ENCODE data around the gene IGSF6.
"Not testable (repeated sequence)": the region's sequence is repeated elsewhere in the genome, so short reads cannot be mapped to it uniquely, and the experiment has no call there.

The IGSF6 gene

GRCh38 chr16:21610766-21611165 lies 41.6 kb downstream of the IGSF6 start:
- Histone ChIP-seq H3K79me1 (replicated peaks; ENCODE audit: low read length, poor library complexity, severe bottlenecking) (peaks cover 8% of the 10 kb centered on the region), H2BK15ac (ENCODE audit: low read depth, poor library complexity, severe bottlenecking) (no peak overlapping the region), H3K9ac (ENCODE audit: low read length) (peak overlapping the region; percentile 16), H2BK120ac (ENCODE audit: low read depth, low read length) (no peak overlapping the region), H3K23ac (ENCODE audit: low read length in 2 of 2) (no peak overlapping the region), H3K4me2 (ENCODE audit: low read length, poor library complexity, severe bottlenecking) (no peak overlapping the region), H3K4me1 (ENCODE audit: control insufficient read depth, insufficient read depth, low read depth, low read length) (peaks cover 6% of the 10 kb centered on the region), H3K18ac (ENCODE audit: low read depth in 1 of 2, low read length in 2 of 2) (no peak overlapping the region), H4K8ac (ENCODE audit: low read length) (no peak overlapping the region), H3K27me3 (ENCODE audit: control insufficient read depth in 1 of 2, insufficient read depth in 1 of 2, low read length in 2 of 2) (no peaks in the 10 kb centered on the region), H3K4ac (ENCODE audit: low read depth in 1 of 2, low read length in 2 of 2) (no peak overlapping the region), H2BK12ac (ENCODE audit: low read length in 2 of 2) (no peak overlapping the region), H3K4me3 (ENCODE audit: insufficient read depth in 1 of 2, low read depth in 1 of 2, low read length in 2 of 2) (no peak overlapping the region), H2AFZ (ENCODE audit: low read depth, low read length) (no peak overlapping the region), H2BK5ac (ENCODE audit: low read depth, low read length, poor library complexity, severe bottlenecking) (no peak overlapping the region), H3K36me3 (ENCODE audit: control insufficient read depth in 1 of 2, insufficient read depth in 2 of 2, low read depth in 1 of 2, low read length in 2 of 2) (peaks cover 0 to 20% of the 10 kb centered on the region in 2 experiments), H4K91ac (ENCODE audit: low read length) (no peak overlapping the region), H3K9me3 (ENCODE audit: control insufficient read depth, low read length) (no peaks in the 10 kb centered on the region), H2AK5ac (ENCODE audit: low read length, severe bottlenecking) (no peak overlapping the region), H3K27ac (ENCODE audit: low read length, poor library complexity, severe bottlenecking) (no peak overlapping the region), H3K14ac (ENCODE audit: low read length in 2 of 2) (no peak overlapping the region)
- DNase-seq = no peak
- WGBS = 67% methylated on average over 2 of the region's 2 CpGs

DNA sequence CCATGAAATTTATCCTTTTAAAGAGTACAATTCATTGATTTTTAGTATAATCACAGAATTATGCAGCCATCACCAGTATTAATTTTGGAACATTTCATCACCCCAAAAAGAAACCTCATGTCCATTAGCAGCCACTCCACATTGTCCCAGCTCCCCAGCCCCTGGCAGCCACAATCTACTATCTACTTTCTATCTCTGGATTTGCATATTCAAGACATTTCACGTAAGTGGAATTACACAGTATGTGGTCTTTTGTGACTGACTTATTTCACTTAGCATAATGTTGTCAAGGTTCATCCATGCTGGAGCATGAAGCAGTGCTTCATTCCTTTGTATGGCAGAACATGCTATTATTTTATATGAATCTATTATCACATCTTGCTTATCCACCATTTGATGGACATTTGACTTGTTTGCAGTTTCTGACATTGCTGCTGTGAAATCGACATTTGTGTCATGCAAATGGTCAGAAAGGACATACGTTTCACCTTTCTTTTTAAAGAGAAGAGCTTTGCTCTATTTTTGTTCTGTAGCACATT lies 42.3 kb downstream of the IGSF6 start:
- WGBS = 93% methylated on average over 3 of the region's 3 CpGs
- H2AK5ac ChIP-seq (ENCODE audit: low read length, severe bottlenecking) = no peak overlapping the region
- no peak for DNase-seq
- no peaks in the 10 kb centered on the region for H3K27me3 ChIP-seq (ENCODE audit: control insufficient read depth in 1 of 2, insufficient read depth in 1 of 2, low read length in 2 of 2)
- no peak overlapping the region for H3K4me3 ChIP-seq (ENCODE audit: insufficient read depth in 1 of 2, low read depth in 1 of 2, low read length in 2 of 2)
- H3K36me3 ChIP-seq (ENCODE audit: control insufficient read depth in 1 of 2, insufficient read depth in 2 of 2, low read depth in 1 of 2, low read length in 2 of 2) = peaks cover 0 to 15% of the 10 kb centered on the region in 2 experiments
- no peak overlapping the region for H2BK120ac ChIP-seq (ENCODE audit: low read depth, low read length)
- no peak overlapping the region for H3K9ac ChIP-seq (ENCODE audit: low read length)
- no peak overlapping the region for H4K8ac ChIP-seq (ENCODE audit: low read length)
- no peaks in the 10 kb centered on the region for H3K9me3 ChIP-seq (ENCODE audit: control insufficient read depth, low read length)
- H2AFZ ChIP-seq (ENCODE audit: low read depth, low read length) = no peak overlapping the region
- peak overlapping the region; percentile 21 for H3K27ac ChIP-seq (ENCODE audit: low read length, poor library complexity, severe bottlenecking)
- H3K4me2 ChIP-seq (ENCODE audit: low read length, poor library complexity, severe bottlenecking) = no peak overlapping the region
- no peak overlapping the region for H3K14ac ChIP-seq (ENCODE audit: low read length in 2 of 2)
- no peak overlapping the region for H2BK12ac ChIP-seq (ENCODE audit: low read length in 2 of 2)
- H3K79me1 ChIP-seq (replicated peaks; ENCODE audit: low read length, poor library complexity, severe bottlenecking) = peaks cover 5% of the 10 kb centered on the region
- H4K91ac ChIP-seq (ENCODE audit: low read length) = no peak overlapping the region
- H2BK5ac ChIP-seq (ENCODE audit: low read depth, low read length, poor library complexity, severe bottlenecking) = no peak overlapping the region
- H3K18ac ChIP-seq (ENCODE audit: low read depth in 1 of 2, low read length in 2 of 2) = no peak overlapping the region
- H3K23ac ChIP-seq (ENCODE audit: low read length in 2 of 2) = no peak overlapping the region
- no peak overlapping the region for H2BK15ac ChIP-seq (ENCODE audit: low read depth, poor library complexity, severe bottlenecking)
- peaks cover 10% of the 10 kb centered on the region for H3K4me1 ChIP-seq (ENCODE audit: control insufficient read depth, insufficient read depth, low read depth, low read length)
- H3K4ac ChIP-seq (ENCODE audit: low read depth in 1 of 2, low read length in 2 of 2) = no peak overlapping the region

DNA sequence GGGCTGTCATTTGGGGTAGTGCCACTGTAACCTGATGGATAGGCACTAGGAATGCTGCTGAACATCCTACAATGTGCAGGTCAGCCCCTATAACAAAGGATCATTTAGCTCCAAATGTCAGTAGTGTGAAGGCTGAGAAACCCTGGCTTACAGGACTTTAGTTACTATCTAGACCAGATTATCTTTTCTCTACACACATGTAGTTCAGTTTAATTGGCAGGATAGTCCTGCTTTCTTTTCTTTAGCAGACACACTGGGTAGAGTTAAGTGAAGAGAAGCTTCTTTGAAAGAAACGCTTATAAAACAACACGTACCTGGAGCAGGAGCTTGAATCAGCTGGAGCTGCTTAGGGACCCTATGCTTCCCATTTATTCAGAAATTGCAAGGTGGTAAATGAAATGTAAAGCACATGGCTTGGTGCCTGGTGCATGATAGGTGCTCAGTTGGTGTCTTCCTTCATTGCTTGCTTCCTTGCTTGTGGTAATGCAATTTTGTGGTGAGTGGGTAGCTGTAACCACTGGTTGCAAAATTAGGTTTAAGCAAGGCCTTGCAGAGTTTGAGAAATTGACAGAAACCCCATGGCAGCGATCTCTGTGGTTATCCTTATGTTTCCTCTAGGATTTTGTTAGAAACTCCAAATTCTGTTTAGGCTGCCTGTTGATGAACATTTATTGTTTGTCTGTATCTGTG lies 43.6 kb downstream of the IGSF6 start:
- Histone ChIP-seq H2AFZ (ENCODE audit: low read depth, low read length) (no peak overlapping the region), H2BK120ac (ENCODE audit: low read depth, low read length) (no peak overlapping the region), H2BK12ac (ENCODE audit: low read length in 2 of 2) (no peak overlapping the region), H3K4me3 (ENCODE audit: insufficient read depth in 1 of 2, low read depth in 1 of 2, low read length in 2 of 2) (no peak overlapping the region), H3K9ac (ENCODE audit: low read length) (no peak overlapping the region), H3K36me3 (ENCODE audit: control insufficient read depth in 1 of 2, insufficient read depth in 2 of 2, low read depth in 1 of 2, low read length in 2 of 2) (peaks cover 0 to 2% of the 10 kb centered on the region in 2 experiments), H3K14ac (ENCODE audit: low read length in 2 of 2) (no peak overlapping the region), H3K4ac (ENCODE audit: low read depth in 1 of 2, low read length in 2 of 2) (no peak overlapping the region), H3K18ac (ENCODE audit: low read depth in 1 of 2, low read length in 2 of 2) (no peak overlapping the region), H3K23ac (ENCODE audit: low read length in 2 of 2) (no peak overlapping the region), H3K9me3 (ENCODE audit: control insufficient read depth, low read length) (no peaks in the 10 kb centered on the region), H3K27ac (ENCODE audit: low read length, poor library complexity, severe bottlenecking) (no peak overlapping the region), H3K27me3 (ENCODE audit: control insufficient read depth in 1 of 2, insufficient read depth in 1 of 2, low read length in 2 of 2) (no peaks in the 10 kb centered on the region), H3K4me2 (ENCODE audit: low read length, poor library complexity, severe bottlenecking) (no peak overlapping the region), H3K79me1 (replicated peaks; ENCODE audit: low read length, poor library complexity, severe bottlenecking) (peaks cover 5% of the 10 kb centered on the region), H4K8ac (ENCODE audit: low read length) (no peak overlapping the region), H2BK15ac (ENCODE audit: low read depth, poor library complexity, severe bottlenecking) (no peak overlapping the region), H2BK5ac (ENCODE audit: low read depth, low read length, poor library complexity, severe bottlenecking) (no peak overlapping the region), H4K91ac (ENCODE audit: low read length) (no peak overlapping the region), H2AK5ac (ENCODE audit: low read length, severe bottlenecking) (no peak overlapping the region), H3K4me1 (ENCODE audit: control insufficient read depth, insufficient read depth, low read depth, low read length) (peaks cover 10% of the 10 kb centered on the region)
- WGBS = 98% methylated on average over 3 of the region's 3 CpGs
- DNase-seq = peak; percentile 59

- not testable (repeated sequence) for H4K91ac ChIP-seq (ENCODE audit: low read length); H2BK120ac ChIP-seq (ENCODE audit: low read depth, low read length); H3K23ac ChIP-seq (ENCODE audit: low read length in 2 of 2); H3K79me1 ChIP-seq (replicated peaks; ENCODE audit: low read length, poor library complexity, severe bottlenecking); H3K36me3 ChIP-seq (ENCODE audit: control insufficient read depth in 1 of 2, insufficient read depth in 2 of 2, low read depth in 1 of 2, low read length in 2 of 2); H2AFZ ChIP-seq (ENCODE audit: low read depth, low read length); DNase-seq; H3K14ac ChIP-seq (ENCODE audit: low read length in 2 of 2); H3K18ac ChIP-seq (ENCODE audit: low read depth in 1 of 2, low read length in 2 of 2); H4K8ac ChIP-seq (ENCODE audit: low read length); H3K27me3 ChIP-seq (ENCODE audit: control insufficient read depth in 1 of 2, insufficient read depth in 1 of 2, low read length in 2 of 2); H3K9me3 ChIP-seq (ENCODE audit: control insufficient read depth, low read length); H3K4me3 ChIP-seq (ENCODE audit: insufficient read depth in 1 of 2, low read depth in 1 of 2, low read length in 2 of 2); H2BK12ac ChIP-seq (ENCODE audit: low read length in 2 of 2); H3K4ac ChIP-seq (ENCODE audit: low read depth in 1 of 2, low read length in 2 of 2); H3K4me2 ChIP-seq (ENCODE audit: low read length, poor library complexity, severe bottlenecking); H3K27ac ChIP-seq (ENCODE audit: low read length, poor library complexity, severe bottlenecking); H3K4me1 ChIP-seq (ENCODE audit: control insufficient read depth, insufficient read depth, low read depth, low read length); H2AK5ac ChIP-seq (ENCODE audit: low read length, severe bottlenecking); H2BK5ac ChIP-seq (ENCODE audit: low read depth, low read length, poor library complexity, severe bottlenecking); H2BK15ac ChIP-seq (ENCODE audit: low read depth, poor library complexity, severe bottlenecking)
- peak overlapping the region; percentile 17 for H3K9ac ChIP-seq (ENCODE audit: low read length)
- 97% methylated on average over 8 of the region's 8 CpGs for WGBS
These were observed 46.6 kb downstream of the IGSF6 start for GRCh38 chr16:21605848-21606247.
